B cell (primary cell): ENCODE measurements around the gene COL5A1. TPM values are rescaled to one million over a fixed set of nuclear protein-coding genes. Genes with fewer than 3 reads are reported as not detected.

Source experiments
- ATAC-seq: fragments of 200-7000 bp; cut with Tn5 transposase; one replicate; pipeline ENCODE4 v1.10.0; 2021; ENCODE audit warnings: low read depth, mild to moderate bottlenecking, moderate number of reproducible peaks, moderate library complexity
- CTCF ChIA-PET: fragments of 350-600 bp; sonication (Branson Sonifier 250); formaldehyde crosslinking; loops from one replicate; lab custom pipeline; 2021; ENCODE audit warnings: antibody characterized with exemption, inconsistent platforms; lab: Charles Lee
- POLR2A ChIA-PET: fragments of 350-600 bp; sonication (Branson Sonifier 250); formaldehyde crosslinking; loops from one replicate; lab custom pipeline; 2021; ENCODE audit warnings: antibody characterized with exemption; lab: Charles Lee
- DNase-seq: peaks from one replicate; pipeline ENCODE4 v3.0.0; 2013
- H2AFZ ChIP-seq: 2 replicates; pipeline ENCODE4 v1.6.1; 2012; ENCODE audit warnings: mild to moderate bottlenecking, low read depth, low read length; ENCODE audit not compliant: insufficient read depth, poor library complexity, severe bottlenecking
- H3K27ac ChIP-seq, 2 donors: 1 replicate in 1 of 2; 2 replicates in 1 of 2; pipeline ENCODE4 v1.5.1; 2012 to 2013; ENCODE audit warnings: low read length in 2 of 2, mild to moderate bottlenecking in 2 of 2, moderate library complexity in 1 of 2
- H3K27me3 ChIP-seq, 4 experiments: fragments of 200-600 bp in 1 of 4; sonication (generic) in 1 of 4; replicated peaks in 1 of 4; 1 replicate in 2 of 4; 2 replicates in 2 of 4; pipeline versions ENCODE4 v1.6.1 to v1.7.0; 2013 to 2016; ENCODE audit warnings: low read length in 3 of 4, mild to moderate bottlenecking in 2 of 4, mixed read lengths in 1 of 4, moderate library complexity in 1 of 4; ENCODE audit not compliant: insufficient read depth in 4 of 4, control insufficient read depth in 3 of 4; ENCODE audit errors: control extremely low read depth in 1 of 4
- H3K36me3 ChIP-seq, 2 experiments: replicated peaks in 1 of 2; 1 replicate in 1 of 2; 2 replicates in 1 of 2; pipeline versions ENCODE4 v1.6.1 to v1.7.1; 2013; ENCODE audit warnings: low read length in 1 of 2; ENCODE audit not compliant: insufficient read depth in 2 of 2, control insufficient read depth in 1 of 2; ENCODE audit errors: control extremely low read depth in 1 of 2, extremely low read depth in 1 of 2
- H3K4me1 ChIP-seq, 2 donors: fragments of 200-600 bp in 1 of 2; sonication (generic) in 1 of 2; 1 replicate in 1 of 2; 2 replicates in 1 of 2; pipeline versions ENCODE4 v1.5.1 to v1.6.1; 2013 to 2017; ENCODE audit warnings: low read length in 2 of 2; ENCODE audit not compliant: control insufficient read depth in 2 of 2, insufficient read depth in 2 of 2
- H3K4me2 ChIP-seq: replicated peaks from 2 replicates; pipeline ENCODE3; 2012; ENCODE audit warnings: mild to moderate bottlenecking, low read depth, low read length; ENCODE audit not compliant: poor library complexity, severe bottlenecking
- H3K4me3 ChIP-seq, 5 experiments: fragments of 200-600 bp in 1 of 5; sonication (generic) in 1 of 5; 1 replicate in 3 of 5; 2 replicates in 2 of 5; pipeline versions ENCODE4 v1.5.1 to v1.7.0; 2011 to 2016; ENCODE audit warnings: low read length in 4 of 5, mild to moderate bottlenecking in 4 of 5, low read depth in 2 of 5, control low read depth in 1 of 5, moderate library complexity in 1 of 5; ENCODE audit not compliant: insufficient read depth in 1 of 5; ENCODE audit errors: control extremely low read depth in 1 of 5, extremely low read depth in 1 of 5
- H3K79me2 ChIP-seq: fragments of 200-600 bp; sonication (generic); one replicate; pipeline ENCODE4 v1.6.0; 2016; ENCODE audit warnings: low read length; ENCODE audit not compliant: control insufficient read depth, insufficient read depth
- H3K9ac ChIP-seq: fragments of 200-600 bp; sonication (generic); 2 replicates; pipeline ENCODE4 v1.6.1; 2017; ENCODE audit warnings: mild to moderate bottlenecking, low read length, moderate library complexity
- H3K9me3 ChIP-seq, 3 donors: one replicate each; pipeline versions ENCODE4 v1.6.1 to v1.7.1; 2013; ENCODE audit warnings: low read length in 2 of 3; ENCODE audit not compliant: control insufficient read depth in 2 of 3, insufficient read depth in 1 of 3; ENCODE audit errors: control extremely low read depth in 1 of 3
- H4K20me1 ChIP-seq: 2 replicates; pipeline ENCODE4 v1.6.0; 2012; ENCODE audit warnings: mild to moderate bottlenecking, low read length; ENCODE audit not compliant: insufficient read depth, control insufficient read depth, poor library complexity, severe bottlenecking
- H3K27ac Mint-ChIP-seq: one replicate; pipeline ENCODE4 v1.8.0; 2021; ENCODE audit warnings: mixed read lengths
- H3K27me3 Mint-ChIP-seq: one replicate; pipeline ENCODE4 v1.8.0; 2021; ENCODE audit warnings: mixed read lengths
- H3K4me1 Mint-ChIP-seq: one replicate; pipeline ENCODE4 v1.8.0; 2021; ENCODE audit warnings: mixed read lengths
- H3K4me3 Mint-ChIP-seq: one replicate; pipeline ENCODE4 v1.8.0; 2021; ENCODE audit warnings: mixed read lengths
- H3K9me3 Mint-ChIP-seq: one replicate; pipeline ENCODE4 v1.8.0; 2022; ENCODE audit warnings: mixed read lengths; ENCODE audit not compliant: insufficient read depth
- EZH2 ChIP-seq: IDR thresholded peaks from 2 replicates; pipeline ENCODE4 v1.6.1; 2012; ENCODE audit warnings: borderline replicate concordance, low read depth, mild to moderate bottlenecking, moderate library complexity, low read length; ENCODE audit not compliant: insufficient read depth, poor library complexity, severe bottlenecking
- WGBS: methylation state at CpG from one replicate; pipeline ENCODE4 v1.1.5; 2013; ENCODE audit warnings: missing lambda C conversion rate; ENCODE audit not compliant: insufficient coverage; 5-methylcytosine and 5-hydroxymethylcytosine counted together
- intact Hi-C: fragments of 100-400 bp; cut with micrococcal nuclease; formaldehyde crosslinking; loops from one replicate; pipeline ENCODE4 v1.10.0; 2022
- polyA plus RNA-seq: library from polyadenylated mRNA; depleted of rRNA; stranded (reverse); fragments of >200 nt; gene quantifications from 2 replicates; pipeline ENCODE4 v1.2.3, GENCODE V29; 2012
- total RNA-seq, 2 donors: library from RNA; stranded (reverse); fragments of 120-200 nt in 1 of 2; gene quantifications; 1 replicate in 1 of 2; 2 replicates in 1 of 2; pipeline versions ENCODE4 v1.2.3 to v1.2.4, GENCODE V29; 2013 to 2022
- TF ChIP-seq, protein P1 (sequence below): fragments of 200-600 bp; IDR thresholded peaks from one replicate; pipeline ENCODE4 v1.8.0; 2022; ENCODE audit warnings: antibody characterized with exemption, mild to moderate bottlenecking

The COL5A1 gene
- total and polyA plus RNA-seq, 2 donors (not counting 1 experiment from before 2014, with no cell fraction given), result 0.06 TPM; not detected in 1

- 88% methylated on average over 8 of the region's 11 CpGs for WGBS
Measured at GRCh38 chr9:134828892-134829291, 187.3 kb downstream of the COL5A1 start.

DNA sequence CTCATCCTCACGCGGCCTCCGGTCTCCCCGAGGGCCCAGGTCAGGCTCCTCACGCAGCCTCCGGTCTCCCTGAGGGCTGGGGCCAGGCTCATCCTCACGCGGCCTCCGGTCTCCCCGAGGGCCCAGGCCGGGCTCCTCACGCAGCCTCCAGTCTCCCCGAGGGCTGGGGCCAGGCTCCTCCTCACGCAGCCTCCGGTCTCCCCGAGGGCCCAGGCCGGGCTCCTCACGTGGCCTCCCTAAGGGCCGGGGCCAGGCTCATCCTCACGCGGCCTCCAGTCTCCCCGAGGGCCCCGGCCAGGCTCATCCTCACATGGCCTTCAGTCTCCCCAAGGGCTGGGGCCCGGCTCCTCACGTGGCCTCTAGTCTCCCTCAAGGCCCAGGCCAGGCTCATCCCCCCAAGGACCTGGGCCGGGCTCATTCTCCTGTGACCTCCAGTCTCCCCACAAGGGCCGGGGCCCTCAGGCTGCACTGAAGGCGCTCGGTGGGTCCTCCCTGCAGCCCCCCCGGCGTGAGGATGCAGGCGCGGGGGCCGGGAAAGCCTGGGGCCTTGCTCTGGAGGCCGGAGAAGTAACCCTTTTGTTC lies 187.8 kb downstream of the COL5A1 start:
- Histone ChIP-seq H3K36me3 (no peaks in the 10 kb centered on the region), H3K79me2 (no peaks in the 10 kb centered on the region), H3K27ac (no peak overlapping the region), H3K27me3 (no peaks in the 10 kb centered on the region), H3K9ac (no peak overlapping the region), H3K4me3 (no peak overlapping the region), H2AFZ (no peak overlapping the region), H4K20me1 (no peaks in the 10 kb centered on the region), H3K4me1 (no peaks in the 10 kb centered on the region), H3K4me2 (no peak overlapping the region), H3K9me3 (no peaks in the 10 kb centered on the region)
- intact Hi-C loops, result no loop called here
- Mint-ChIP-seq H3K4me1 (no peaks in the 10 kb centered on the region), H3K4me3 (no peak overlapping the region), H3K27me3 (no peaks in the 10 kb centered on the region), H3K27ac (no peak overlapping the region), H3K9me3 (no peaks in the 10 kb centered on the region)
- 90% methylated on average over 30 of the region's 35 CpGs for WGBS
- ChIA-PET POLR2A (no interaction called here), CTCF (no interaction called here)
- ATAC-seq (no peak), DNase-seq (no peak)
- TF ChIP-seq EZH2, result no peak
- TF ChIP-seq, protein P1, sequence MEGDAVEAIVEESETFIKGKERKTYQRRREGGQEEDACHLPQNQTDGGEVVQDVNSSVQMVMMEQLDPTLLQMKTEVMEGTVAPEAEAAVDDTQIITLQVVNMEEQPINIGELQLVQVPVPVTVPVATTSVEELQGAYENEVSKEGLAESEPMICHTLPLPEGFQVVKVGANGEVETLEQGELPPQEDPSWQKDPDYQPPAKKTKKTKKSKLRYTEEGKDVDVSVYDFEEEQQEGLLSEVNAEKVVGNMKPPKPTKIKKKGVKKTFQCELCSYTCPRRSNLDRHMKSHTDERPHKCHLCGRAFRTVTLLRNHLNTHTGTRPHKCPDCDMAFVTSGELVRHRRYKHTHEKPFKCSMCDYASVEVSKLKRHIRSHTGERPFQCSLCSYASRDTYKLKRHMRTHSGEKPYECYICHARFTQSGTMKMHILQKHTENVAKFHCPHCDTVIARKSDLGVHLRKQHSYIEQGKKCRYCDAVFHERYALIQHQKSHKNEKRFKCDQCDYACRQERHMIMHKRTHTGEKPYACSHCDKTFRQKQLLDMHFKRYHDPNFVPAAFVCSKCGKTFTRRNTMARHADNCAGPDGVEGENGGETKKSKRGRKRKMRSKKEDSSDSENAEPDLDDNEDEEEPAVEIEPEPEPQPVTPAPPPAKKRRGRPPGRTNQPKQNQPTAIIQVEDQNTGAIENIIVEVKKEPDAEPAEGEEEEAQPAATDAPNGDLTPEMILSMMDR, result no peak

More at GRCh38 chr9:134828892-134829291, 187.3 kb downstream of the COL5A1 start:
- no peaks in the 10 kb centered on the region for H3K27me3 Mint-ChIP-seq
- Histone ChIP-seq H3K36me3 (no peaks in the 10 kb centered on the region), H3K27me3 (no peaks in the 10 kb centered on the region), H3K27ac (no peak overlapping the region), H3K4me3 (no peak overlapping the region), H3K4me2 (no peak overlapping the region), H4K20me1 (no peaks in the 10 kb centered on the region), H3K9me3 (no peaks in the 10 kb centered on the region), H3K9ac (no peak overlapping the region), H3K4me1 (no peaks in the 10 kb centered on the region), H3K79me2 (no peaks in the 10 kb centered on the region), H2AFZ (no peak overlapping the region)
- H3K9me3 Mint-ChIP-seq, result no peaks in the 10 kb centered on the region
- no peak overlapping the region for H3K4me3 Mint-ChIP-seq
- intact Hi-C loops, result no loop called here
- POLR2A ChIA-PET, result no interaction called here
- H3K4me1 Mint-ChIP-seq, result no peaks in the 10 kb centered on the region
- ATAC-seq (no peak), DNase-seq (no peak)
- H3K27ac Mint-ChIP-seq, result no peak overlapping the region
- CTCF ChIA-PET, result no interaction called here
- no peak for TF ChIP-seq EZH2
- TF ChIP-seq, protein P1, result no peak
